ENCODE results near the gene ENTPD2. TPM values are rescaled to one million over a fixed set of nuclear protein-coding genes. Genes with fewer than 3 reads are reported as not detected.

The ENTPD2 gene
- total and polyA plus RNA-seq, 10 of the 15 experiments (the other 5 are each of a cell fraction or from before 2014, with no cell fraction given): 0.15 to 1.8 (median 0.65) TPM; not detected in 2

DNA sequence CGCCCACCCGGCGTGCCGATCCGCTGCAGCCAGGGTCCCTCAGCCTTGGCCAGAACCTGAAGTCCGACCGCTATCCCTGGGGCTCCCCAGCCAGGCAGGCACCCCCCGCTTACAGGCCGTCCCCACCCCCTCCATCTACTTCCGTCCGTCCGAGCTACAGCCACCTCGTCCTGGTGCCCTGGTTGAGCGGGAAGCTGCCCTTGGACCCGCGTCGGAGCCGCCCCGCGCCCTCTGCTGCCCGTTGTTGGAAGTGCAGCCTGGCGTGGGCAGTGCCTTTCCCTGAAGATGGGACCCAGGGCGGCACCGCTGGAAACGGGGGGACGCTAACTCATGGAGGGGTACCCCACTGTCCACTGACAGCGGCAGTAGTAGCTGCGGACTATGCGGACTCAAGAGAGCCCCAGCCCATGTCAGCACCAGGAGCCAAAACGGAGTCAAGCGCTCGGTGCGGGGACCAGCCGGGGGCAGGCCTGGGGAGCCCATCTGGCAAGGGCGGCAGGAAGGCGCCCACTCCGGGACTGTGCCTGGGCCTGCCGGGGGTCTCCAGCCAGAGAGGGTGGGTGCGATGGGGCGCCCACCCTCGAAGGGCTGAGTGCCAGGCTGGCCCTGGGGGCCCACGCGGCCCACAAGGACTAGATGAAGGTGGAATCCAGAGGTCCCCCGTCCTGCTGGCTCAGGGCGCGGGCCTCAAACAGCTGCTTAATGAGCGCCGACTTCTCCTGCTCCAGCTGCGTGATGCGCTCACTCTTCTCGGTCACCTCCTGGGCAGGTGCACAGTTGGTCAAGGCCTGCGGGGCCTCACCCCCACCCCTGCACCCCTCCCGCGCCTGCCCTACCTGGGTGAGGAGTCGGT, 10.4 kb upstream of the ENTPD2 start:
- BruUV-seq (replicated peaks): no TSS peak
- TF ChIP-seq, protein P1, sequence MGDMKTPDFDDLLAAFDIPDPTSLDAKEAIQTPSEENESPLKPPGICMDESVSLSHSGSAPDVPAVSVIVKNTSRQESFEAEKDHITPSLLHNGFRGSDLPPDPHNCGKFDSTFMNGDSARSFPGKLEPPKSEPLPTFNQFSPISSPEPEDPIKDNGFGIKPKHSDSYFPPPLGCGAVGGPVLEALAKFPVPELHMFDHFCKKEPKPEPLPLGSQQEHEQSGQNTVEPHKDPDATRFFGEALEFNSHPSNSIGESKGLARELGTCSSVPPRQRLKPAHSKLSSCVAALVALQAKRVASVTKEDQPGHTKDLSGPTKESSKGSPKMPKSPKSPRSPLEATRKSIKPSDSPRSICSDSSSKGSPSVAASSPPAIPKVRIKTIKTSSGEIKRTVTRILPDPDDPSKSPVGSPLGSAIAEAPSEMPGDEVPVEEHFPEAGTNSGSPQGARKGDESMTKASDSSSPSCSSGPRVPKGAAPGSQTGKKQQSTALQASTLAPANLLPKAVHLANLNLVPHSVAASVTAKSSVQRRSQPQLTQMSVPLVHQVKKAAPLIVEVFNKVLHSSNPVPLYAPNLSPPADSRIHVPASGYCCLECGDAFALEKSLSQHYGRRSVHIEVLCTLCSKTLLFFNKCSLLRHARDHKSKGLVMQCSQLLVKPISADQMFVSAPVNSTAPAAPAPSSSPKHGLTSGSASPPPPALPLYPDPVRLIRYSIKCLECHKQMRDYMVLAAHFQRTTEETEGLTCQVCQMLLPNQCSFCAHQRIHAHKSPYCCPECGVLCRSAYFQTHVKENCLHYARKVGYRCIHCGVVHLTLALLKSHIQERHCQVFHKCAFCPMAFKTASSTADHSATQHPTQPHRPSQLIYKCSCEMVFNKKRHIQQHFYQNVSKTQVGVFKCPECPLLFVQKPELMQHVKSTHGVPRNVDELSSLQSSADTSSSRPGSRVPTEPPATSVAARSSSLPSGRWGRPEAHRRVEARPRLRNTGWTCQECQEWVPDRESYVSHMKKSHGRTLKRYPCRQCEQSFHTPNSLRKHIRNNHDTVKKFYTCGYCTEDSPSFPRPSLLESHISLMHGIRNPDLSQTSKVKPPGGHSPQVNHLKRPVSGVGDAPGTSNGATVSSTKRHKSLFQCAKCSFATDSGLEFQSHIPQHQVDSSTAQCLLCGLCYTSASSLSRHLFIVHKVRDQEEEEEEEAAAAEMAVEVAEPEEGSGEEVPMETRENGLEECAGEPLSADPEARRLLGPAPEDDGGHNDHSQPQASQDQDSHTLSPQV (IDR thresholded peaks at IDR 0.05): no peak
- TF ChIP-seq, protein P2, sequence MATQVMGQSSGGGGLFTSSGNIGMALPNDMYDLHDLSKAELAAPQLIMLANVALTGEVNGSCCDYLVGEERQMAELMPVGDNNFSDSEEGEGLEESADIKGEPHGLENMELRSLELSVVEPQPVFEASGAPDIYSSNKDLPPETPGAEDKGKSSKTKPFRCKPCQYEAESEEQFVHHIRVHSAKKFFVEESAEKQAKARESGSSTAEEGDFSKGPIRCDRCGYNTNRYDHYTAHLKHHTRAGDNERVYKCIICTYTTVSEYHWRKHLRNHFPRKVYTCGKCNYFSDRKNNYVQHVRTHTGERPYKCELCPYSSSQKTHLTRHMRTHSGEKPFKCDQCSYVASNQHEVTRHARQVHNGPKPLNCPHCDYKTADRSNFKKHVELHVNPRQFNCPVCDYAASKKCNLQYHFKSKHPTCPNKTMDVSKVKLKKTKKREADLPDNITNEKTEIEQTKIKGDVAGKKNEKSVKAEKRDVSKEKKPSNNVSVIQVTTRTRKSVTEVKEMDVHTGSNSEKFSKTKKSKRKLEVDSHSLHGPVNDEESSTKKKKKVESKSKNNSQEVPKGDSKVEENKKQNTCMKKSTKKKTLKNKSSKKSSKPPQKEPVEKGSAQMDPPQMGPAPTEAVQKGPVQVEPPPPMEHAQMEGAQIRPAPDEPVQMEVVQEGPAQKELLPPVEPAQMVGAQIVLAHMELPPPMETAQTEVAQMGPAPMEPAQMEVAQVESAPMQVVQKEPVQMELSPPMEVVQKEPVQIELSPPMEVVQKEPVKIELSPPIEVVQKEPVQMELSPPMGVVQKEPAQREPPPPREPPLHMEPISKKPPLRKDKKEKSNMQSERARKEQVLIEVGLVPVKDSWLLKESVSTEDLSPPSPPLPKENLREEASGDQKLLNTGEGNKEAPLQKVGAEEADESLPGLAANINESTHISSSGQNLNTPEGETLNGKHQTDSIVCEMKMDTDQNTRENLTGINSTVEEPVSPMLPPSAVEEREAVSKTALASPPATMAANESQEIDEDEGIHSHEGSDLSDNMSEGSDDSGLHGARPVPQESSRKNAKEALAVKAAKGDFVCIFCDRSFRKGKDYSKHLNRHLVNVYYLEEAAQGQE (IDR thresholded peaks at IDR 0.05; ENCODE audit: low read depth, low read length): no peak
- TF ChIP-seq, protein P3, sequence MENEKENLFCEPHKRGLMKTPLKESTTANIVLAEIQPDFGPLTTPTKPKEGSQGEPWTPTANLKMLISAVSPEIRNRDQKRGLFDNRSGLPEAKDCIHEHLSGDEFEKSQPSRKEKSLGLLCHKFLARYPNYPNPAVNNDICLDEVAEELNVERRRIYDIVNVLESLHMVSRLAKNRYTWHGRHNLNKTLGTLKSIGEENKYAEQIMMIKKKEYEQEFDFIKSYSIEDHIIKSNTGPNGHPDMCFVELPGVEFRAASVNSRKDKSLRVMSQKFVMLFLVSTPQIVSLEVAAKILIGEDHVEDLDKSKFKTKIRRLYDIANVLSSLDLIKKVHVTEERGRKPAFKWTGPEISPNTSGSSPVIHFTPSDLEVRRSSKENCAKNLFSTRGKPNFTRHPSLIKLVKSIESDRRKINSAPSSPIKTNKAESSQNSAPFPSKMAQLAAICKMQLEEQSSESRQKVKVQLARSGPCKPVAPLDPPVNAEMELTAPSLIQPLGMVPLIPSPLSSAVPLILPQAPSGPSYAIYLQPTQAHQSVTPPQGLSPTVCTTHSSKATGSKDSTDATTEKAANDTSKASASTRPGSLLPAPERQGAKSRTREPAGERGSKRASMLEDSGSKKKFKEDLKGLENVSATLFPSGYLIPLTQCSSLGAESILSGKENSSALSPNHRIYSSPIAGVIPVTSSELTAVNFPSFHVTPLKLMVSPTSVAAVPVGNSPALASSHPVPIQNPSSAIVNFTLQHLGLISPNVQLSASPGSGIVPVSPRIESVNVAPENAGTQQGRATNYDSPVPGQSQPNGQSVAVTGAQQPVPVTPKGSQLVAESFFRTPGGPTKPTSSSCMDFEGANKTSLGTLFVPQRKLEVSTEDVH (IDR thresholded peaks at IDR 0.05; ENCODE audit: low read depth, partially characterized antibody): no peak
- TF ChIP-seq ZNF207 (IDR thresholded peaks at IDR 0.05; ENCODE audit: borderline replicate concordance) (no peak), MEF2A (IDR thresholded peaks at IDR 0.05; ENCODE audit: insufficient read depth, low read depth, low read length) (no peak), ZNF217 (IDR thresholded peaks at IDR 0.05) (no peak), STAT3 (IDR thresholded peaks at IDR 0.05; ENCODE audit: low read depth, low read length) (no peak), POU2F2 (IDR thresholded peaks at IDR 0.05; ENCODE audit: borderline replicate concordance, low read depth, low read length) (no peak)
- TF ChIP-seq, protein P4, sequence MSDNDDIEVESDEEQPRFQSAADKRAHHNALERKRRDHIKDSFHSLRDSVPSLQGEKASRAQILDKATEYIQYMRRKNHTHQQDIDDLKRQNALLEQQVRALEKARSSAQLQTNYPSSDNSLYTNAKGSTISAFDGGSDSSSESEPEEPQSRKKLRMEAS (IDR thresholded peaks at IDR 0.05; ENCODE audit: low read depth, low read length): no peak

More for the DNA sequence above, 10.4 kb upstream of the ENTPD2 start:
- Histone ChIP-seq H2AFZ (ENCODE audit: control insufficient read depth, low read depth, low read length) (no peak overlapping the region), H4K20me1 (ENCODE audit: control insufficient read depth, insufficient read depth) (no peaks in the 10 kb centered on the region), H3K4me3 (no peak overlapping the region), H3K79me2 (ENCODE audit: control insufficient read depth, insufficient read depth, low read length) (peaks cover 3% of the 10 kb centered on the region), H3K9ac (ENCODE audit: control insufficient read depth, insufficient read depth, low read length) (no peak overlapping the region), H3K9me3 (replicated peaks; ENCODE audit: control insufficient read depth, insufficient read depth, low read length) (no peaks in the 10 kb centered on the region), H3K27me3 (replicated peaks in 1 of 2; ENCODE audit: control insufficient read depth in 2 of 2, insufficient read depth in 2 of 2, low read length in 1 of 2) (no peaks in the 10 kb centered on the region), H3K27ac (ENCODE audit: control insufficient read depth, insufficient read depth) (no peak overlapping the region), H3K4me1 (ENCODE audit: control insufficient read depth, insufficient read depth, low read length) (peaks cover 15% of the 10 kb centered on the region), H3K36me3 (ENCODE audit: control insufficient read depth in 2 of 2, insufficient read depth in 2 of 2, low read length in 1 of 2) (no peaks in the 10 kb centered on the region; a peak in 2 of 4 replicates), H3K4me2 (ENCODE audit: control insufficient read depth, insufficient read depth) (no peak overlapping the region)
- in situ Hi-C loops (cut with MboI): no loop called here
- ChIA-PET RAD21 (ENCODE audit: unreplicated experiment) (interaction anchor here (1.0 to 3.1 kb wide), 3 partner anchors 15 to 87 kb away, joined by 6 to 18 read pairs (median 6); partner anchors contain the start of gene NPDC1), CTCF (interaction anchor here (0.6 to 6.4 kb wide), 16 partner anchors 9 to 276 kb away, joined by 3 to 81 read pairs (median 4); partner anchors contain the start of genes MAN1B1 and NPDC1), POLR2A (no interaction called here), SMC1A (ENCODE audit: uncharacterized antibody, unreplicated experiment) (interaction anchor here (1.0 to 1.2 kb wide), 3 partner anchors 29 to 117 kb away, joined by 3 to 4 read pairs (median 3); no protein-coding TSS in a partner anchor)
- DNase-seq (ENCODE audit: low read depth, low spot score) (no peak), ATAC-seq (peak; percentile 49), FAIRE-seq (no peak)
- 54% methylated on average over 52 of the region's 55 CpGs for WGBS (ENCODE audit: insufficient coverage, insufficient replicate concordance, low lambda C conversion rate, missing lambda C conversion rate)
- intact Hi-C loops (cut with micrococcal nuclease; ENCODE audit: unreplicated experiment): loop anchor here (1.0 kb wide), 2 partner anchors 15 to 277 kb away; no protein-coding TSS in a partner anchor
